K562 (cell line): ENCODE results near the gene FSCN2. TPM values are rescaled to one million over a fixed set of nuclear protein-coding genes. Genes with fewer than 3 reads are reported as not detected.

Source experiments
- ATAC-seq: fragments of 200-7000 bp; cut with Tn5 transposase; 3 replicates; pipeline ENCODE4 v1.9.1; 2020; ENCODE audit warnings: moderate library complexity
- BruUV-seq: library from RNA; stranded (reverse); fragments of 400-500 nt; replicated peaks from 2 replicates; lab custom pipeline; 2021; lab: Mats Ljungman, UMichigan
- CTCF ChIA-PET: fragments of 300-600 bp; formaldehyde crosslinking; extraction: SDS; loops from one replicate; lab custom pipeline; 2021; ENCODE audit warnings: low intra/inter-chr PET ratio; lab: Yijun Ruan, JAX
- POLR2A ChIA-PET: fragments of 300-600, 350-650 bp; sonication (Branson Sonifier 250); formaldehyde crosslinking; extraction: SDS; loops from one replicate; lab custom pipeline; 2021; ENCODE audit warnings: antibody characterized with exemption, inconsistent platforms; lab: Yijun Ruan, JAX
- DNase-seq, 4 experiments: peaks; one replicate each; pipeline versions ENCODE4 v3.0.0 to v3.0.0-alpha.2; 2011 to 2018; ENCODE audit warnings: low spot score in 3 of 4, mixed read lengths in 3 of 4; ENCODE audit errors: extremely low read depth in 1 of 4
- FAIRE-seq: peaks from 2 replicates; lab custom pipeline; 2011; peaks lifted over from hg19 to GRCh38; lab: Jason Lieb, UNC
- H2AFZ ChIP-seq: 2 replicates; pipeline ENCODE4 v1.6.0; 2011; ENCODE audit warnings: low read depth, low read length, control low read depth, inconsistent platforms
- H3K27ac ChIP-seq: fragments of 200-600 bp; 3 replicates; pipeline ENCODE4 v1.8.0; 2011; ENCODE audit warnings: low read depth, mild to moderate bottlenecking, control low read depth, inconsistent platforms, low read length, moderate library complexity, mixed read lengths; ENCODE audit errors: extremely low read depth
- H3K27me3 ChIP-seq, 2 experiments: fragments of 300-600 bp in 1 of 2; 2 replicates in 1 of 2; 3 replicates in 1 of 2; pipeline versions ENCODE4 v1.6.0 to v1.8.0; 2011; ENCODE audit warnings: inconsistent platforms in 2 of 2, low read length in 2 of 2, mild to moderate bottlenecking in 1 of 2, mixed read lengths in 1 of 2, moderate library complexity in 1 of 2; ENCODE audit not compliant: control insufficient read depth in 2 of 2, insufficient read depth in 2 of 2
- H3K36me3 ChIP-seq: fragments of 300-600 bp; 3 replicates; pipeline ENCODE4 v1.8.0; 2011; ENCODE audit warnings: mild to moderate bottlenecking, low read length, inconsistent platforms; ENCODE audit not compliant: control insufficient read depth, insufficient read depth
- H3K4me1 ChIP-seq, 2 experiments: fragments of 200-600 bp in 1 of 2; replicated peaks in 1 of 2; 2 replicates in 1 of 2; 3 replicates in 1 of 2; pipeline versions ENCODE4 v1.5.1 to v1.8.0; 2011; ENCODE audit warnings: inconsistent platforms in 2 of 2, low read length in 2 of 2, mild to moderate bottlenecking in 1 of 2, mixed read lengths in 1 of 2, moderate library complexity in 1 of 2; ENCODE audit not compliant: control insufficient read depth in 2 of 2, insufficient read depth in 2 of 2
- H3K4me2 ChIP-seq: 2 replicates; pipeline ENCODE4 v1.6.1; 2011; ENCODE audit warnings: low read length, control low read depth, inconsistent platforms, mixed read lengths; ENCODE audit not compliant: insufficient read depth
- H3K4me3 ChIP-seq: fragments of 200-600 bp; sonication (generic), shearing (Covaris generic); 2 replicates; pipeline ENCODE4 v1.5.1; 2016; ENCODE audit warnings: control low read depth, inconsistent platforms
- H3K79me2 ChIP-seq: fragments of 200-600 bp; 3 replicates; pipeline ENCODE4 v1.8.0; 2011; ENCODE audit warnings: low read length, inconsistent platforms; ENCODE audit not compliant: control insufficient read depth, insufficient read depth
- H3K9ac ChIP-seq, 2 experiments: 2 replicates each; pipeline versions ENCODE4 v1.6.0 to v1.6.1; 2011; ENCODE audit warnings: low read depth in 2 of 2, low read length in 2 of 2, control low read depth in 1 of 2, inconsistent platforms in 1 of 2, mild to moderate bottlenecking in 1 of 2, mixed read lengths in 1 of 2; ENCODE audit not compliant: insufficient read depth in 1 of 2
- H3K9me1 ChIP-seq: one replicate; pipeline ENCODE4 v1.6.0; 2011; ENCODE audit warnings: inconsistent platforms, mild to moderate bottlenecking, low read length, moderate library complexity; ENCODE audit not compliant: control insufficient read depth, insufficient read depth
- H3K9me3 ChIP-seq: replicated peaks from 2 replicates; pipeline ENCODE4 v1.5.1; 2011; ENCODE audit warnings: low read depth, low read length, inconsistent platforms; ENCODE audit not compliant: control insufficient read depth, insufficient read depth
- H4K20me1 ChIP-seq: replicated peaks from 2 replicates; pipeline ENCODE4 v1.6.1; 2011; ENCODE audit warnings: low read length, inconsistent platforms, mixed read lengths; ENCODE audit not compliant: control insufficient read depth, insufficient read depth
- POLR2B ChIP-seq: fragments of 450-650 bp; IDR thresholded peaks from 2 replicates; pipeline ENCODE4 v1.6.1; 2018; ENCODE audit warnings: low read depth; ENCODE audit not compliant: partially characterized antibody
- ZNF140 ChIP-seq: fragments of 250-450 bp; sonication (Bioruptor Pico); IDR thresholded peaks from 2 replicates; pipeline ENCODE4 v1.8.0; 2021; ENCODE audit warnings: moderate library complexity, mild to moderate bottlenecking, inconsistent platforms
- ZNF436 ChIP-seq: fragments of 250-450, 450-650 bp; sonication (Bioruptor Pico); formaldehyde crosslinking; IDR thresholded peaks from 2 replicates; pipeline ENCODE4 v1.7.0; 2020; ENCODE audit warnings: mild to moderate bottlenecking
- WGBS: fragments of 100-300 bp; shearing (Covaris generic); methylation state at CpG from one replicate; pipeline ENCODE4 v1.1.6; 2016; ENCODE audit warnings: low coverage, mixed read lengths; ENCODE audit not compliant: insufficient coverage; ENCODE audit errors: missing lambda C conversion rate; 5-methylcytosine and 5-hydroxymethylcytosine counted together
- in situ Hi-C: fragments of 300-500 bp; cut with MboI; formaldehyde crosslinking; loops from 4 replicates; pipeline ENCODE4 v1.15.0; 2018; ENCODE audit warnings: inconsistent platforms, mixed read lengths
- intact Hi-C: fragments of 100-400 bp; cut with micrococcal nuclease; formaldehyde crosslinking; loops from 2 replicates; pipeline ENCODE4 v1.14.2; 2022
- polyA plus RNA-seq, 8 experiments: library from polyadenylated mRNA; depleted of rRNA in 4 of 8; stranded (reverse) in 5 of 8; unstranded in 3 of 8; fragments of >200 nt; fragmentation: Nextera tagmentation in 2 of 8; fragmentation: Illumina TruSeq in 1 of 8; extraction: Ambion mirVana in 2 of 8; extraction: Trizol in 1 of 8; gene quantifications; 2 replicates each; pipeline versions ENCODE4 v1.2.1 to v1.2.3, GENCODE V29; 2011 to 2014; ENCODE audit warnings: inconsistent platforms in 1 of 8, missing spikeins in 1 of 8
- total RNA-seq, 7 experiments: library from RNA; depleted of rRNA in 6 of 7; stranded (reverse); fragments of >200 nt in 6 of 7; fragmentation: Illumina TruSeq in 2 of 7; extraction: Trizol in 2 of 7; gene quantifications; 2 replicates each; pipeline versions ENCODE4 v1.2.1 to v1.2.3, GENCODE V29; 2011 to 2021; ENCODE audit warnings: low replicate concordance in 1 of 7
- TF ChIP-seq, protein P1 (sequence below): fragments of 450-650 bp; IDR thresholded peaks from 2 replicates; pipeline ENCODE4 v1.6.1; 2016; ENCODE audit warnings: mild to moderate bottlenecking, moderate library complexity
- TF ChIP-seq, protein P2 (sequence below), 2 experiments: fragments of 150-350 bp in 1 of 2; IDR thresholded peaks; 2 replicates each; pipeline ENCODE4 v1.6.1; 2012 to 2016; ENCODE audit warnings: low read depth in 2 of 2, low read length in 2 of 2, mild to moderate bottlenecking in 1 of 2, moderate library complexity in 1 of 2

FSCN2 gene
- total and polyA plus RNA-seq, 9 of the 15 experiments (the other 6 are each of a cell fraction or from before 2014, with no cell fraction given): 0.08 TPM; not detected in 8

GRCh38 chr17:81509972-81510784, 18.0 kb upstream of the FSCN2 start:
- H3K4me3 ChIP-seq: peak overlapping the region; percentile 86
- H3K4me1 ChIP-seq: peaks cover 35 to 48% of the 10 kb centered on the region in 2 experiments; a peak in 4 of 5 replicates
- ATAC-seq: no peak
- peak overlapping the region; percentile 54; the same call in 2 of the 3 replicates for H3K27ac ChIP-seq
- DNase-seq: no peak
- no TSS peak for BruUV-seq
- peak overlapping the region; percentile 94 to 100 for H3K9ac ChIP-seq
- intact Hi-C loops (no loop called here), in situ Hi-C loops (no loop called here)
- H3K9me3 ChIP-seq: 0 out of 2 replicates have a peak, but pooled peaks cover 1% of the 10 kb centered on the region
- peaks cover 37% of the 10 kb centered on the region for H3K36me3 ChIP-seq
- ChIA-PET POLR2A (interaction anchor here (0.6 to 6.4 kb wide), 15 partner anchors 9 to 407 kb away, joined by 3 to 132 read pairs (median 6); partner anchors contain the start of genes FAAP100 and P4HB), CTCF (no interaction called here)
- no peak overlapping the region for H2AFZ ChIP-seq
- FAIRE-seq: no peak
- 16% methylated on average over 22 of the region's 22 CpGs for WGBS
- H4K20me1 ChIP-seq: peaks cover 38% of the 10 kb centered on the region
- no peaks in the 10 kb centered on the region for H3K27me3 ChIP-seq
- peak overlapping the region; percentile 94 for H3K4me2 ChIP-seq
- H3K79me2 ChIP-seq: peaks cover 37% of the 10 kb centered on the region
- peaks cover 9% of the 10 kb centered on the region for H3K9me1 ChIP-seq
- TF ChIP-seq, protein P1, sequence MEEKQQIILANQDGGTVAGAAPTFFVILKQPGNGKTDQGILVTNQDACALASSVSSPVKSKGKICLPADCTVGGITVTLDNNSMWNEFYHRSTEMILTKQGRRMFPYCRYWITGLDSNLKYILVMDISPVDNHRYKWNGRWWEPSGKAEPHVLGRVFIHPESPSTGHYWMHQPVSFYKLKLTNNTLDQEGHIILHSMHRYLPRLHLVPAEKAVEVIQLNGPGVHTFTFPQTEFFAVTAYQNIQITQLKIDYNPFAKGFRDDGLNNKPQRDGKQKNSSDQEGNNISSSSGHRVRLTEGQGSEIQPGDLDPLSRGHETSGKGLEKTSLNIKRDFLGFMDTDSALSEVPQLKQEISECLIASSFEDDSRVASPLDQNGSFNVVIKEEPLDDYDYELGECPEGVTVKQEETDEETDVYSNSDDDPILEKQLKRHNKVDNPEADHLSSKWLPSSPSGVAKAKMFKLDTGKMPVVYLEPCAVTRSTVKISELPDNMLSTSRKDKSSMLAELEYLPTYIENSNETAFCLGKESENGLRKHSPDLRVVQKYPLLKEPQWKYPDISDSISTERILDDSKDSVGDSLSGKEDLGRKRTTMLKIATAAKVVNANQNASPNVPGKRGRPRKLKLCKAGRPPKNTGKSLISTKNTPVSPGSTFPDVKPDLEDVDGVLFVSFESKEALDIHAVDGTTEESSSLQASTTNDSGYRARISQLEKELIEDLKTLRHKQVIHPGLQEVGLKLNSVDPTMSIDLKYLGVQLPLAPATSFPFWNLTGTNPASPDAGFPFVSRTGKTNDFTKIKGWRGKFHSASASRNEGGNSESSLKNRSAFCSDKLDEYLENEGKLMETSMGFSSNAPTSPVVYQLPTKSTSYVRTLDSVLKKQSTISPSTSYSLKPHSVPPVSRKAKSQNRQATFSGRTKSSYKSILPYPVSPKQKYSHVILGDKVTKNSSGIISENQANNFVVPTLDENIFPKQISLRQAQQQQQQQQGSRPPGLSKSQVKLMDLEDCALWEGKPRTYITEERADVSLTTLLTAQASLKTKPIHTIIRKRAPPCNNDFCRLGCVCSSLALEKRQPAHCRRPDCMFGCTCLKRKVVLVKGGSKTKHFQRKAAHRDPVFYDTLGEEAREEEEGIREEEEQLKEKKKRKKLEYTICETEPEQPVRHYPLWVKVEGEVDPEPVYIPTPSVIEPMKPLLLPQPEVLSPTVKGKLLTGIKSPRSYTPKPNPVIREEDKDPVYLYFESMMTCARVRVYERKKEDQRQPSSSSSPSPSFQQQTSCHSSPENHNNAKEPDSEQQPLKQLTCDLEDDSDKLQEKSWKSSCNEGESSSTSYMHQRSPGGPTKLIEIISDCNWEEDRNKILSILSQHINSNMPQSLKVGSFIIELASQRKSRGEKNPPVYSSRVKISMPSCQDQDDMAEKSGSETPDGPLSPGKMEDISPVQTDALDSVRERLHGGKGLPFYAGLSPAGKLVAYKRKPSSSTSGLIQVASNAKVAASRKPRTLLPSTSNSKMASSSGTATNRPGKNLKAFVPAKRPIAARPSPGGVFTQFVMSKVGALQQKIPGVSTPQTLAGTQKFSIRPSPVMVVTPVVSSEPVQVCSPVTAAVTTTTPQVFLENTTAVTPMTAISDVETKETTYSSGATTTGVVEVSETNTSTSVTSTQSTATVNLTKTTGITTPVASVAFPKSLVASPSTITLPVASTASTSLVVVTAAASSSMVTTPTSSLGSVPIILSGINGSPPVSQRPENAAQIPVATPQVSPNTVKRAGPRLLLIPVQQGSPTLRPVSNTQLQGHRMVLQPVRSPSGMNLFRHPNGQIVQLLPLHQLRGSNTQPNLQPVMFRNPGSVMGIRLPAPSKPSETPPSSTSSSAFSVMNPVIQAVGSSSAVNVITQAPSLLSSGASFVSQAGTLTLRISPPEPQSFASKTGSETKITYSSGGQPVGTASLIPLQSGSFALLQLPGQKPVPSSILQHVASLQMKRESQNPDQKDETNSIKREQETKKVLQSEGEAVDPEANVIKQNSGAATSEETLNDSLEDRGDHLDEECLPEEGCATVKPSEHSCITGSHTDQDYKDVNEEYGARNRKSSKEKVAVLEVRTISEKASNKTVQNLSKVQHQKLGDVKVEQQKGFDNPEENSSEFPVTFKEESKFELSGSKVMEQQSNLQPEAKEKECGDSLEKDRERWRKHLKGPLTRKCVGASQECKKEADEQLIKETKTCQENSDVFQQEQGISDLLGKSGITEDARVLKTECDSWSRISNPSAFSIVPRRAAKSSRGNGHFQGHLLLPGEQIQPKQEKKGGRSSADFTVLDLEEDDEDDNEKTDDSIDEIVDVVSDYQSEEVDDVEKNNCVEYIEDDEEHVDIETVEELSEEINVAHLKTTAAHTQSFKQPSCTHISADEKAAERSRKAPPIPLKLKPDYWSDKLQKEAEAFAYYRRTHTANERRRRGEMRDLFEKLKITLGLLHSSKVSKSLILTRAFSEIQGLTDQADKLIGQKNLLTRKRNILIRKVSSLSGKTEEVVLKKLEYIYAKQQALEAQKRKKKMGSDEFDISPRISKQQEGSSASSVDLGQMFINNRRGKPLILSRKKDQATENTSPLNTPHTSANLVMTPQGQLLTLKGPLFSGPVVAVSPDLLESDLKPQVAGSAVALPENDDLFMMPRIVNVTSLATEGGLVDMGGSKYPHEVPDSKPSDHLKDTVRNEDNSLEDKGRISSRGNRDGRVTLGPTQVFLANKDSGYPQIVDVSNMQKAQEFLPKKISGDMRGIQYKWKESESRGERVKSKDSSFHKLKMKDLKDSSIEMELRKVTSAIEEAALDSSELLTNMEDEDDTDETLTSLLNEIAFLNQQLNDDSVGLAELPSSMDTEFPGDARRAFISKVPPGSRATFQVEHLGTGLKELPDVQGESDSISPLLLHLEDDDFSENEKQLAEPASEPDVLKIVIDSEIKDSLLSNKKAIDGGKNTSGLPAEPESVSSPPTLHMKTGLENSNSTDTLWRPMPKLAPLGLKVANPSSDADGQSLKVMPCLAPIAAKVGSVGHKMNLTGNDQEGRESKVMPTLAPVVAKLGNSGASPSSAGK: peak; percentile 34; the same call in 1 of the 2 replicates
- TF ChIP-seq, protein P2, sequence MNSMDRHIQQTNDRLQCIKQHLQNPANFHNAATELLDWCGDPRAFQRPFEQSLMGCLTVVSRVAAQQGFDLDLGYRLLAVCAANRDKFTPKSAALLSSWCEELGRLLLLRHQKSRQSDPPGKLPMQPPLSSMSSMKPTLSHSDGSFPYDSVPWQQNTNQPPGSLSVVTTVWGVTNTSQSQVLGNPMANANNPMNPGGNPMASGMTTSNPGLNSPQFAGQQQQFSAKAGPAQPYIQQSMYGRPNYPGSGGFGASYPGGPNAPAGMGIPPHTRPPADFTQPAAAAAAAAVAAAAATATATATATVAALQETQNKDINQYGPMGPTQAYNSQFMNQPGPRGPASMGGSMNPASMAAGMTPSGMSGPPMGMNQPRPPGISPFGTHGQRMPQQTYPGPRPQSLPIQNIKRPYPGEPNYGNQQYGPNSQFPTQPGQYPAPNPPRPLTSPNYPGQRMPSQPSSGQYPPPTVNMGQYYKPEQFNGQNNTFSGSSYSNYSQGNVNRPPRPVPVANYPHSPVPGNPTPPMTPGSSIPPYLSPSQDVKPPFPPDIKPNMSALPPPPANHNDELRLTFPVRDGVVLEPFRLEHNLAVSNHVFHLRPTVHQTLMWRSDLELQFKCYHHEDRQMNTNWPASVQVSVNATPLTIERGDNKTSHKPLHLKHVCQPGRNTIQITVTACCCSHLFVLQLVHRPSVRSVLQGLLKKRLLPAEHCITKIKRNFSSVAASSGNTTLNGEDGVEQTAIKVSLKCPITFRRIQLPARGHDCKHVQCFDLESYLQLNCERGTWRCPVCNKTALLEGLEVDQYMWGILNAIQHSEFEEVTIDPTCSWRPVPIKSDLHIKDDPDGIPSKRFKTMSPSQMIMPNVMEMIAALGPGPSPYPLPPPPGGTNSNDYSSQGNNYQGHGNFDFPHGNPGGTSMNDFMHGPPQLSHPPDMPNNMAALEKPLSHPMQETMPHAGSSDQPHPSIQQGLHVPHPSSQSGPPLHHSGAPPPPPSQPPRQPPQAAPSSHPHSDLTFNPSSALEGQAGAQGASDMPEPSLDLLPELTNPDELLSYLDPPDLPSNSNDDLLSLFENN (IDR thresholded peaks at IDR 0.05; ENCODE audit: low read depth in 2 of 2, low read length in 2 of 2): no peak
- TF ChIP-seq ZNF436 (CRISPR knock-in tag): no peak
- no peak for TF ChIP-seq POLR2B
- TF ChIP-seq ZNF140 (CRISPR knock-in tag): no peak
